SW480 (cell line): ENCODE data around the gene SUSD3.
A peak's percentile ranks its signal among the peaks of the same experiment; 100 is the strongest.

Source experiments
- DNase-seq: peaks from one replicate; pipeline ENCODE4 v3.0.0-alpha.2; 2016; ENCODE audit warnings: low spot score

SUSD3 gene

GRCh38 chr9:93053781-93054331, 4.6 kb upstream of the SUSD3 start:
- no peak for DNase-seq

GRCh38 chr9:93054758-93055704, 3.5 kb upstream of the SUSD3 start:
- no peak for DNase-seq

- no peak for DNase-seq
Observed at GRCh38 chr9:93057042-93057702, 1.3 kb upstream of the SUSD3 start.

- DNase-seq: no peak
Observed at GRCh38 chr9:93057703-93058354, 672 bp upstream of the SUSD3 start.

GRCh38 chr9:93059011-93059714, 662 bp downstream of the SUSD3 start:
- no peak for DNase-seq

- DNase-seq: no peak
Observed at GRCh38 chr9:93059715-93060578, 1.4 kb downstream of the SUSD3 start.

GRCh38 chr9:93060746-93061259, 2.3 kb downstream of the SUSD3 start:
- no peak for DNase-seq

GRCh38 chr9:93061260-93061751, 2.8 kb downstream of the SUSD3 start:
- DNase-seq: no peak

GRCh38 chr9:93061791-93062763, 3.6 kb downstream of the SUSD3 start:
- peak; percentile 44 for DNase-seq

GRCh38 chr9:93064392-93065134, 6.1 kb downstream of the SUSD3 start:
- peak; percentile 78 for DNase-seq

- no peak for DNase-seq
Observed at GRCh38 chr9:93065135-93065720, 6.7 kb downstream of the SUSD3 start.

- no peak for DNase-seq
Observed at GRCh38 chr9:93066978-93067603, 8.6 kb downstream of the SUSD3 start.

- no peak for DNase-seq
Observed at GRCh38 chr9:93068956-93069355, 10.5 kb downstream of the SUSD3 start.

- DNase-seq: peak; percentile 45
Observed at GRCh38 chr9:93071464-93071863, 13.0 kb downstream of the SUSD3 start.

GRCh38 chr9:93072383-93072795, 13.9 kb downstream of the SUSD3 start:
- DNase-seq: no peak

- DNase-seq: no peak
Observed at GRCh38 chr9:93076101-93076791, 17.7 kb downstream of the SUSD3 start.

- no peak for DNase-seq
Observed at GRCh38 chr9:93076792-93077128, 18.3 kb downstream of the SUSD3 start.
